ENCODE measurements around the gene KAT2B. TPM values are rescaled to one million over a fixed set of nuclear protein-coding genes. Genes with fewer than 3 reads are reported as not detected.

The KAT2B gene
- total RNA-seq, 1 experiment from 2014 or later = 3.2 TPM

- H3K9me3 ChIP-seq (ENCODE audit: insufficient read depth, low read depth) = no peaks in the 10 kb centered on the region
- no peak overlapping the region for H3K4me3 ChIP-seq
- H3K79me2 ChIP-seq (ENCODE audit: low read depth) = no peaks in the 10 kb centered on the region
- H4K20me1 ChIP-seq (ENCODE audit: insufficient read depth) = no peaks in the 10 kb centered on the region
- no peaks in the 10 kb centered on the region for H3F3A ChIP-seq (ENCODE audit: insufficient read depth, low read depth)
- no peaks in the 10 kb centered on the region for H3K36me3 ChIP-seq (ENCODE audit: low read depth)
- H2AFZ ChIP-seq = no peak overlapping the region
- POLR2A ChIA-PET (ENCODE audit: unreplicated experiment) = no interaction called here
- H3K27ac ChIP-seq = no peak overlapping the region
- H3K4me1 ChIP-seq (replicated peaks; ENCODE audit: insufficient read depth) = no peaks in the 10 kb centered on the region
- no TSS peak for BruUV-seq (replicated peaks)
- intact Hi-C loops (cut with micrococcal nuclease; ENCODE audit: unreplicated experiment) = no loop called here
- DNase-seq = peak in 1 of 2 experiments; percentile 0
- TF ChIP-seq CTCF (conservative IDR thresholded peaks at IDR 0.05) = no peak
- no peak for TF ChIP-seq EZH2 (IDR thresholded peaks at IDR 0.05; ENCODE audit: low read depth)
- H3K9me2 ChIP-seq (ENCODE audit: insufficient read depth) = no peaks in the 10 kb centered on the region; the same call in 1 of the 2 replicates
- H3K4me2 ChIP-seq = no peak overlapping the region
- H3K27me3 ChIP-seq (ENCODE audit: insufficient read depth, low read depth) = no peaks in the 10 kb centered on the region
- CTCF ChIA-PET = no interaction called here
Observed at GRCh38 chr3:20080956-20081554, 40.8 kb downstream of the KAT2B start.

- CTCF ChIA-PET = no interaction called here
- H3K79me2 ChIP-seq (ENCODE audit: low read depth) = no peaks in the 10 kb centered on the region
- H4K20me1 ChIP-seq (ENCODE audit: insufficient read depth) = no peaks in the 10 kb centered on the region
- no peaks in the 10 kb centered on the region for H3K4me1 ChIP-seq (replicated peaks; ENCODE audit: insufficient read depth)
- no peak overlapping the region for H3K27ac ChIP-seq
- no TSS peak for BruUV-seq (replicated peaks)
- H3K4me3 ChIP-seq = no peak overlapping the region
- no peak overlapping the region for H2AFZ ChIP-seq
- no peaks in the 10 kb centered on the region for H3K36me3 ChIP-seq (ENCODE audit: low read depth)
- no peak for TF ChIP-seq CTCF (conservative IDR thresholded peaks at IDR 0.05)
- TF ChIP-seq EZH2 (IDR thresholded peaks at IDR 0.05; ENCODE audit: low read depth) = no peak
- no peak for DNase-seq
- H3F3A ChIP-seq (ENCODE audit: insufficient read depth, low read depth) = no peaks in the 10 kb centered on the region
- POLR2A ChIA-PET (ENCODE audit: unreplicated experiment) = no interaction called here
- no peak overlapping the region for H3K4me2 ChIP-seq
- H3K9me2 ChIP-seq (ENCODE audit: insufficient read depth) = no peaks in the 10 kb centered on the region; the same call in 1 of the 2 replicates
- no peaks in the 10 kb centered on the region for H3K27me3 ChIP-seq (ENCODE audit: insufficient read depth, low read depth)
- no peaks in the 10 kb centered on the region for H3K9me3 ChIP-seq (ENCODE audit: insufficient read depth, low read depth)
- intact Hi-C loops (cut with micrococcal nuclease; ENCODE audit: unreplicated experiment) = no loop called here
Observed at GRCh38 chr3:20083253-20083652, 43.0 kb downstream of the KAT2B start.

GRCh38 chr3:20083953-20084352 is 43.7 kb downstream of the KAT2B start:
- Histone ChIP-seq H3K36me3 (ENCODE audit: low read depth) (no peaks in the 10 kb centered on the region), H3K79me2 (ENCODE audit: low read depth) (no peaks in the 10 kb centered on the region), H3K4me2 (no peak overlapping the region), H2AFZ (no peak overlapping the region), H3K27me3 (ENCODE audit: insufficient read depth, low read depth) (no peaks in the 10 kb centered on the region), H4K20me1 (ENCODE audit: insufficient read depth) (no peaks in the 10 kb centered on the region), H3K27ac (no peak overlapping the region), H3K4me1 (replicated peaks; ENCODE audit: insufficient read depth) (no peaks in the 10 kb centered on the region), H3K9me3 (ENCODE audit: insufficient read depth, low read depth) (no peaks in the 10 kb centered on the region), H3F3A (ENCODE audit: insufficient read depth, low read depth) (no peaks in the 10 kb centered on the region), H3K4me3 (no peak overlapping the region), H3K9me2 (ENCODE audit: insufficient read depth) (no peaks in the 10 kb centered on the region; the same call in 1 of the 2 replicates)
- no peak for DNase-seq
- ChIA-PET POLR2A (ENCODE audit: unreplicated experiment) (no interaction called here), CTCF (no interaction called here)
- no peak for TF ChIP-seq CTCF (conservative IDR thresholded peaks at IDR 0.05)
- no peak for TF ChIP-seq EZH2 (IDR thresholded peaks at IDR 0.05; ENCODE audit: low read depth)
- intact Hi-C loops (cut with micrococcal nuclease; ENCODE audit: unreplicated experiment) = no loop called here
- BruUV-seq (replicated peaks) = no TSS peak

Data from PC-9 (cell line).